ENCODE data around the gene KHDC4.
"Not testable (repeated sequence)": the region's sequence is repeated elsewhere in the genome, so short reads cannot be mapped to it uniquely, and the experiment has no call there.

Gene KHDC4

GRCh38 chr1:155940482-155940992, 6.3 kb upstream of the KHDC4 start:
- no peak for DNase-seq

- peak; percentile 24 for DNase-seq
Observed at GRCh38 chr1:155938220-155938627, 4.0 kb upstream of the KHDC4 start.

- no peak for DNase-seq
Observed at GRCh38 chr1:155934936-155935590, 850 bp upstream of the KHDC4 start.

GRCh38 chr1:155933591-155934096, 569 bp downstream of the KHDC4 start:
- no peak for DNase-seq

- DNase-seq, result no peak
Observed at GRCh38 chr1:155932487-155932886, 1.7 kb downstream of the KHDC4 start.

GRCh38 chr1:155932081-155932480, 2.1 kb downstream of the KHDC4 start:
- no peak for DNase-seq

GRCh38 chr1:155931332-155932038, 2.7 kb downstream of the KHDC4 start:
- no peak for DNase-seq

- not testable (repeated sequence) for DNase-seq
Observed at GRCh38 chr1:155930725-155931124, 3.5 kb downstream of the KHDC4 start.

GRCh38 chr1:155929057-155929456, 5.2 kb downstream of the KHDC4 start:
- no peak for DNase-seq

- no peak for DNase-seq
Observed at GRCh38 chr1:155925506-155925905, 8.7 kb downstream of the KHDC4 start.

GRCh38 chr1:155920717-155921116, 13.5 kb downstream of the KHDC4 start:
- DNase-seq, result no peak

GRCh38 chr1:155919801-155920200, 14.4 kb downstream of the KHDC4 start:
- no peak for DNase-seq

GRCh38 chr1:155918660-155919059, 15.6 kb downstream of the KHDC4 start:
- no peak for DNase-seq

GRCh38 chr1:155913969-155914757, 20.1 kb downstream of the KHDC4 start:
- no peak for DNase-seq

GRCh38 chr1:155912056-155912536, 22.1 kb downstream of the KHDC4 start:
- no peak for DNase-seq

- peak; percentile 88 for DNase-seq
Observed at GRCh38 chr1:155911156-155912055, 22.8 kb downstream of the KHDC4 start, which contains the start of gene RIT1. Gene RIT1, minus strand, starts transcription at chr1:155911349. Its CDS starts 588 bp downstream, at chr1:155910761.

GRCh38 chr1:155910621-155911121, 23.5 kb downstream of the KHDC4 start:
- DNase-seq, result no peak

GRCh38 chr1:155909894-155910293, 24.3 kb downstream of the KHDC4 start:
- no peak for DNase-seq

GRCh38 chr1:155904261-155904660, 30.0 kb downstream of the KHDC4 start:
- no peak for DNase-seq

GRCh38 chr1:155900161-155900560, 34.1 kb downstream of the KHDC4 start:
- no peak for DNase-seq

GRCh38 chr1:155899683-155900082, 34.5 kb downstream of the KHDC4 start:
- DNase-seq, result no peak

GRCh38 chr1:155898888-155899287, 35.3 kb downstream of the KHDC4 start:
- no peak for DNase-seq
